Neural crest cell (in vitro differentiated cells): Measurements from ENCODE around the gene SGCE. TPM values are rescaled to one million over a fixed set of nuclear protein-coding genes. Genes with fewer than 3 reads are reported as not detected.

ENCODE experiments used
- DNase-seq: peaks from one replicate; pipeline ENCODE4 v3.0.0; 2021; ENCODE audit warnings: low read depth, mixed read lengths, low spot score
- H3K27ac Mint-ChIP-seq: one replicate; pipeline ENCODE4 v1.8.0; 2021; ENCODE audit warnings: mild to moderate bottlenecking, mixed read lengths; ENCODE audit not compliant: unreplicated experiment
- H3K27me3 Mint-ChIP-seq: 2 replicates; pipeline ENCODE4 v1.8.0; 2021; ENCODE audit warnings: low read depth, mild to moderate bottlenecking, mixed read lengths
- H3K36me3 Mint-ChIP-seq: 2 replicates; pipeline ENCODE4 v1.8.0; 2021; ENCODE audit warnings: low read depth, mild to moderate bottlenecking, mixed read lengths
- H3K4me1 Mint-ChIP-seq: 2 replicates; pipeline ENCODE4 v1.8.0; 2021; ENCODE audit warnings: mixed read lengths
- H3K4me3 Mint-ChIP-seq: one replicate; pipeline ENCODE4 v1.8.0; 2021; ENCODE audit warnings: mild to moderate bottlenecking, mixed read lengths
- H3K9me3 Mint-ChIP-seq: 2 replicates; pipeline ENCODE4 v1.8.0; 2021; ENCODE audit warnings: mixed read lengths
- total RNA-seq: library from RNA; stranded (reverse); gene quantifications from 2 replicates; pipeline ENCODE4 v1.2.1, GENCODE V29; 2021
- TF ChIP-seq, protein P1 (sequence below): fragments of 200-600 bp; sonication (generic); conservative IDR thresholded peaks from 2 replicates; pipeline ENCODE4 v1.5.0; 2021; ENCODE audit warnings: antibody characterized with exemption, mild to moderate bottlenecking

Gene SGCE
- total RNA-seq, 1 donor from 2014 or later, result 44.9 TPM

DNA sequence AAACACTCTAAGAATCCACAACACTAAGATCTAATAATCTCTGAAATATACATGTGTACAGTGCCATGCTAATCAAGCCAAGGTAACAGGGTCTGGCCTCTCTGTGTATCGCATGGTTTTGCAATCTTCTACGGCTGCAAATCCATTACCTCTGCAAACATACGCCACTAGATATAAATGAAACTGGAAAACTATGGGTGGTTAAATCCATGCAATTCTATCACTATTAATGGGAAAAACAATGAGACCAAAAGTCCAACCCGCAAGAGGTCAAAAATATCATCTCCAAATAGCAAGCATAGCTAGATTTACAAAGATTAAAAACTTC, 23.0 kb downstream of the SGCE start:
- H3K27ac Mint-ChIP-seq, result no peak overlapping the region
- H3K36me3 Mint-ChIP-seq, result peaks cover 5% of the 10 kb centered on the region
- DNase-seq, result no peak
- H3K4me1 Mint-ChIP-seq, result peaks cover 50% of the 10 kb centered on the region
- TF ChIP-seq, protein P1, sequence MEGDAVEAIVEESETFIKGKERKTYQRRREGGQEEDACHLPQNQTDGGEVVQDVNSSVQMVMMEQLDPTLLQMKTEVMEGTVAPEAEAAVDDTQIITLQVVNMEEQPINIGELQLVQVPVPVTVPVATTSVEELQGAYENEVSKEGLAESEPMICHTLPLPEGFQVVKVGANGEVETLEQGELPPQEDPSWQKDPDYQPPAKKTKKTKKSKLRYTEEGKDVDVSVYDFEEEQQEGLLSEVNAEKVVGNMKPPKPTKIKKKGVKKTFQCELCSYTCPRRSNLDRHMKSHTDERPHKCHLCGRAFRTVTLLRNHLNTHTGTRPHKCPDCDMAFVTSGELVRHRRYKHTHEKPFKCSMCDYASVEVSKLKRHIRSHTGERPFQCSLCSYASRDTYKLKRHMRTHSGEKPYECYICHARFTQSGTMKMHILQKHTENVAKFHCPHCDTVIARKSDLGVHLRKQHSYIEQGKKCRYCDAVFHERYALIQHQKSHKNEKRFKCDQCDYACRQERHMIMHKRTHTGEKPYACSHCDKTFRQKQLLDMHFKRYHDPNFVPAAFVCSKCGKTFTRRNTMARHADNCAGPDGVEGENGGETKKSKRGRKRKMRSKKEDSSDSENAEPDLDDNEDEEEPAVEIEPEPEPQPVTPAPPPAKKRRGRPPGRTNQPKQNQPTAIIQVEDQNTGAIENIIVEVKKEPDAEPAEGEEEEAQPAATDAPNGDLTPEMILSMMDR, result no peak
- H3K4me3 Mint-ChIP-seq, result no peak overlapping the region
- H3K27me3 Mint-ChIP-seq, result no peaks in the 10 kb centered on the region
- H3K9me3 Mint-ChIP-seq, result no peaks in the 10 kb centered on the region

DNA sequence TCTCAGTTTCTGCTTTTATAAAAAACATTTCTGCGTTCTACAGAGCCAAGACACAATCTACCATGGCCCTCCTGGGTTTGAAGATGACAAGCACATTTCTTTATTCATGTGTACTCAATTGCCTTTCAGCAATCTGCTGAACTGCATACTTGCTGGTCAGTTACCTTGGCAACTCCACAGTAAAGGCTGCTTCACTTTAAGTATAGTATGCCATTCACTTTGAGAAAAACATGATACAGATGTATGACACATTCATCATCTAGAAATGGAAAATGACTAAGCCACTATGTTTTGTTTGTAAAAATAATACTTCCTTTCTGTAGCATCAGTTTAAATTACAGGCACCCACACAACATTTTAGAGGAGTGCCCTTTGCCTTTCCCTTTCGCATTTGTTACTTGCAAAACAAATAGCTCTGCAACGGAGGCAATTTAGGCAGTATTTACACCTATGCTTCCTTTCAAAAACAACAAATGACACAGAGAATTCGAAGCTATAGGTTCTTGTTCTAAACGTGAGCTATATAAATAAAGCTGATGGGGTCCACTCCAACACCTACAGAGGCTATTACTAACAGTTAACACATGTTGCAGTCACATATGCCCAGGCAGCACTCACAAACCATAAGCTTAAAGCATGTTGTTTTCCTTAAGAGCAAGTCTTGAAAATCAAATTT, 23.5 kb downstream of the SGCE start:
- TF ChIP-seq, protein P1, result no peak
- Mint-ChIP-seq H3K36me3 (peaks cover under 1% of the 10 kb centered on the region), H3K27ac (no peak overlapping the region), H3K27me3 (no peaks in the 10 kb centered on the region), H3K9me3 (no peaks in the 10 kb centered on the region), H3K4me1 (peaks cover 50% of the 10 kb centered on the region), H3K4me3 (no peak overlapping the region)
- no peak for DNase-seq

DNA sequence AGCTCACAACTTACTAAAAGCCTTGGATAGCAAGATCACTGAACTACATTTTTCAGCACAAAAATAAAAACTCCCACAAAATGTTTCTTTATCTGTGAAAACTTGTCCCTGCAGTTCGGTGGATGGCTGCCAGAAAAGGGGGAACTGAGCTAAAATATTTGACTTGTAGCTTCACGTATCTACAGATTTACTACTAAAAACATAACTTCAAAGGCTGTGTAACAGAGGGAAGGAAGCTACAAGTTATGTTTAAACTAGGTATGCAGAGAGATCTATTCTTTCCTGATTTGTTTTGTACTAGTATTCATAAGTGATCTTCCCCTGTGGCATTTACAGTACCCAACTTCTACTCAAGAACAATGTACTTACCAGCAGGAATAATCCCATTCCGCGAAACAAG, 25.1 kb downstream of the SGCE start:
- H3K4me3 Mint-ChIP-seq, result no peak overlapping the region
- DNase-seq, result no peak
- no peaks in the 10 kb centered on the region for H3K36me3 Mint-ChIP-seq
- TF ChIP-seq, protein P1, result no peak
- H3K4me1 Mint-ChIP-seq, result peaks cover 46% of the 10 kb centered on the region
- no peaks in the 10 kb centered on the region for H3K9me3 Mint-ChIP-seq
- H3K27me3 Mint-ChIP-seq, result no peaks in the 10 kb centered on the region
- no peak overlapping the region for H3K27ac Mint-ChIP-seq

DNA sequence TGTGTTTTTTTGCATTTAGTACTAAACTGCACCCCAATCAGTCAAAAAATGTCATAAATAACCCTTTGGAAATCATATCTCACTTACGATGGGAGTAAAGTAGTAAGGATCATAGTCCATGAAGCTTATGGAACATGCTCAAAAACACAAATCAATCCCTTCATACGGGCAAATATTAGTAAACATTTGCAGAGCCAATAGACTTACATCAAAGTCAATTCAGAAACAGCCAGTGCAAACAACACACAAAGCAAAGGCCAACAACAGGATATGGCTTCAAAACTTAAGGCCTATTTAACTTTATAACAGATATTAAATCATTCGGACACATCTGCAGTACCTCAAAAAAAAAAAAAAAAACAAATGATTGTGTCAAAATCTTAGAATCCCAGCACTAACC, 32.1 kb downstream of the SGCE start:
- Mint-ChIP-seq H3K27ac (no peak overlapping the region), H3K27me3 (no peaks in the 10 kb centered on the region), H3K36me3 (peaks cover 4% of the 10 kb centered on the region), H3K4me1 (no peaks in the 10 kb centered on the region), H3K4me3 (no peak overlapping the region), H3K9me3 (no peaks in the 10 kb centered on the region)
- DNase-seq, result no peak
- TF ChIP-seq, protein P1, result no peak

DNA sequence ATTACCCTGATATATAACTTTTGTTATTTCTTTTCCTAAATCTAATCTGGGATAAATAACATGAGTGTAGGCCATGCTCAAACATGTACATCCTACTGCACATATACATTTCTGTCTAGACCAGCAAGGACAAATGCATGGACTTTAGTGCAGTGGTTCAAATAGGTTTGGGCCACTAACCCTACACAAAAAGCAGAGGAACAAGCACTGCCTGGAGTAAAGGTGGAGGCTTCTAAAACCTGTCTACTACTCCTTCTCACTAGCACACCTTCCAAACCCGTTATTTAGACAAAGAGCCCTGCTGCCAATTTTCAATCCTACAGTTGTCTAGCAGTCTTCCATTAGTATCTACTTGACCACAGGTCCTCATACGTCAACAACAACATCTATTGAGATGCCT, 34.8 kb downstream of the SGCE start:
- Mint-ChIP-seq H3K36me3 (peaks cover 6% of the 10 kb centered on the region), H3K27me3 (no peaks in the 10 kb centered on the region), H3K4me1 (no peaks in the 10 kb centered on the region), H3K9me3 (no peaks in the 10 kb centered on the region), H3K4me3 (no peak overlapping the region), H3K27ac (no peak overlapping the region)
- TF ChIP-seq, protein P1, result no peak
- DNase-seq, result no peak
